AG04450 (cell line): ENCODE data around the gene DLGAP4. TPM values are rescaled to one million over a fixed set of nuclear protein-coding genes. Genes with fewer than 3 reads are reported as not detected.
A peak's percentile ranks its signal among the peaks of the same experiment; 100 is the strongest.

Source experiments
- CTCF ChIA-PET: fragments of 300-600, 350-600 bp; formaldehyde crosslinking; extraction: SDS; loops from one replicate; lab custom pipeline; 2022; ENCODE audit warnings: antibody characterized with exemption, inconsistent platforms; lab: Charles Lee
- POLR2A ChIA-PET: fragments of 350-600 bp; formaldehyde crosslinking; extraction: SDS; loops from one replicate; lab custom pipeline; 2021; ENCODE audit warnings: antibody characterized with exemption, inconsistent platforms; lab: Yijun Ruan, JAX
- DNase-seq: peaks from one replicate; pipeline ENCODE4 v3.0.0-alpha.2; 2011; ENCODE audit warnings: low read depth, low spot score
- H3K27ac ChIP-seq: one replicate; pipeline ENCODE4 v1.5.1; 2012; ENCODE audit warnings: low read depth, low read length, control low read depth
- H3K27me3 ChIP-seq: one replicate; pipeline ENCODE4 v1.6.0; 2012; ENCODE audit warnings: low read length; ENCODE audit not compliant: control insufficient read depth, insufficient read depth
- H3K4me3 ChIP-seq: 2 replicates; pipeline ENCODE4 v1.5.1; 2011; ENCODE audit warnings: mild to moderate bottlenecking, low read depth, low read length, control low read depth
- H3K9me3 ChIP-seq: 2 replicates; pipeline ENCODE4 v1.5.1; 2012; ENCODE audit warnings: low read length; ENCODE audit not compliant: control insufficient read depth, insufficient read depth
- polyA plus RNA-seq: library from polyadenylated mRNA; depleted of rRNA; stranded (reverse); fragments of >200 nt; gene quantifications from 2 replicates; pipeline ENCODE4 v1.2.3, GENCODE V29; 2011
- TF ChIP-seq, protein P1 (sequence below): IDR thresholded peaks from 2 replicates; pipeline ENCODE4 v1.5.1; 2011; ENCODE audit warnings: low read depth, low read length, control low read depth, inconsistent platforms

Gene DLGAP4
- polyA plus RNA-seq, 1 experiment: 17.7 TPM

DNA sequence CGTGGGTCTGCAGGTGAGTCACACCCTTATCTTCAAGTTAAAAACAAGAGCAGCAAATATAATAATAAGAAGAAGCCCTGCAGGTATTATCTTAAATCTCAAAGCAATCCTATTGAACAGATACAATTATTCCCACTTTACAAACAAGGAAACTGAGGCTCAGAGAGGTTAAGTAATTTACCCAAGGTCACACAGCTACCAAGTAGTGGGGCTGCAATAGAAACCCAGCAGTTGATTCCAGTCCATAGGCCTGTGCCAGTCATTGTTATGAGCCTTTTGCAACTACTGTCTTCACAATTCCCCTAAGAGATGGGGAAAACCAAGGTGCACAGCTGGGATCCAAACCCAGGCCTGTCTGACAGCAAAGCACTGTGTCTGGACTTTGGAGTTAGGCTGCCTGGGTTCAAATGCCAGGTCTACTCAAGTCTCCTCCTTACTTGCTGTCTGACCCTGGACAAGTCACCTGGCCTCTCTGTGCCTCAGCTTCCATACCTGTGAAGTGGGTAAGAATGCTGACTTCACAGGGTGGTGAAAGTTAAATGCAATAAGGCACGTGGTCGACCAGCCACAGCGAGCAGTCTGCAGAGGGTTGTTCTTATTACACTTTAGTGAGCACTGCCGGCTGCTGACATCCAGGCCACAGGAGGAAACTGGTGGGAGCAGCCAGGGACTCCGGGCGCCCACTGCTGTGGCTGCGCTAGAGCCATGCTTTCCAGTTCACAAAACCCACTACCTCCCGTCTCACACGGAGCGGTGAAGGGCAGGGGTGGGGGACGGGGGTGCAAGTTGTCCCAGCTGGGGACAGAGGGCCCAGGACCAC is 241.3 kb downstream of the DLGAP4 start:
- H3K4me3 ChIP-seq: no peak overlapping the region
- ChIA-PET CTCF (no interaction called here), POLR2A (no interaction called here)
- no peaks in the 10 kb centered on the region; the same call in 1 of the 2 replicates for H3K9me3 ChIP-seq
- H3K27ac ChIP-seq: no peak overlapping the region
- no peaks in the 10 kb centered on the region for H3K27me3 ChIP-seq
- no peak for DNase-seq
- TF ChIP-seq, protein P1, sequence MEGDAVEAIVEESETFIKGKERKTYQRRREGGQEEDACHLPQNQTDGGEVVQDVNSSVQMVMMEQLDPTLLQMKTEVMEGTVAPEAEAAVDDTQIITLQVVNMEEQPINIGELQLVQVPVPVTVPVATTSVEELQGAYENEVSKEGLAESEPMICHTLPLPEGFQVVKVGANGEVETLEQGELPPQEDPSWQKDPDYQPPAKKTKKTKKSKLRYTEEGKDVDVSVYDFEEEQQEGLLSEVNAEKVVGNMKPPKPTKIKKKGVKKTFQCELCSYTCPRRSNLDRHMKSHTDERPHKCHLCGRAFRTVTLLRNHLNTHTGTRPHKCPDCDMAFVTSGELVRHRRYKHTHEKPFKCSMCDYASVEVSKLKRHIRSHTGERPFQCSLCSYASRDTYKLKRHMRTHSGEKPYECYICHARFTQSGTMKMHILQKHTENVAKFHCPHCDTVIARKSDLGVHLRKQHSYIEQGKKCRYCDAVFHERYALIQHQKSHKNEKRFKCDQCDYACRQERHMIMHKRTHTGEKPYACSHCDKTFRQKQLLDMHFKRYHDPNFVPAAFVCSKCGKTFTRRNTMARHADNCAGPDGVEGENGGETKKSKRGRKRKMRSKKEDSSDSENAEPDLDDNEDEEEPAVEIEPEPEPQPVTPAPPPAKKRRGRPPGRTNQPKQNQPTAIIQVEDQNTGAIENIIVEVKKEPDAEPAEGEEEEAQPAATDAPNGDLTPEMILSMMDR: no peak

DNA sequence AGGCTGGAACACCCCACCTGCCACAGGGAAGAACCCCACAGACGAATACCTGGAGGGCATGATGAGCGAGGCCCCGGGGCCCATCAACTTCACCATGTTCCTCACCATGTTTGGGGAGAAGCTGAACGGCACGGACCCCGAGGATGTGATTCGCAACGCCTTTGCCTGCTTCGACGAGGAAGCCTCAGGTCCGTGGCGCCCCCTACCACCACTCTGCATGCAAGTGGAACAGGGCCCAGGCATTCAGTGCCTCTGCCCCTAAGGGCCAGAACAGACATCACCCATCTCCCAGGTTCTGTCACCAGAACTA is 241.8 kb downstream of the DLGAP4 start:
- no peak for DNase-seq
- TF ChIP-seq, protein P1: peak; percentile 34; the same call in 1 of the 2 replicates
- H3K4me3 ChIP-seq: no peak overlapping the region
- no peaks in the 10 kb centered on the region; the same call in 1 of the 2 replicates for H3K9me3 ChIP-seq
- H3K27ac ChIP-seq: no peak overlapping the region
- ChIA-PET CTCF (interaction anchor here (0.6 kb wide), 3 partner anchors 37 to 259 kb away, joined by 7 to 11 read pairs (median 9); partner anchors contain the start of gene RAB5IF), POLR2A (interaction anchor here (0.6 kb wide), 1 partner anchor 72 kb away, joined by 9 read pairs; no protein-coding TSS in a partner anchor)
- H3K27me3 ChIP-seq: no peaks in the 10 kb centered on the region

DNA sequence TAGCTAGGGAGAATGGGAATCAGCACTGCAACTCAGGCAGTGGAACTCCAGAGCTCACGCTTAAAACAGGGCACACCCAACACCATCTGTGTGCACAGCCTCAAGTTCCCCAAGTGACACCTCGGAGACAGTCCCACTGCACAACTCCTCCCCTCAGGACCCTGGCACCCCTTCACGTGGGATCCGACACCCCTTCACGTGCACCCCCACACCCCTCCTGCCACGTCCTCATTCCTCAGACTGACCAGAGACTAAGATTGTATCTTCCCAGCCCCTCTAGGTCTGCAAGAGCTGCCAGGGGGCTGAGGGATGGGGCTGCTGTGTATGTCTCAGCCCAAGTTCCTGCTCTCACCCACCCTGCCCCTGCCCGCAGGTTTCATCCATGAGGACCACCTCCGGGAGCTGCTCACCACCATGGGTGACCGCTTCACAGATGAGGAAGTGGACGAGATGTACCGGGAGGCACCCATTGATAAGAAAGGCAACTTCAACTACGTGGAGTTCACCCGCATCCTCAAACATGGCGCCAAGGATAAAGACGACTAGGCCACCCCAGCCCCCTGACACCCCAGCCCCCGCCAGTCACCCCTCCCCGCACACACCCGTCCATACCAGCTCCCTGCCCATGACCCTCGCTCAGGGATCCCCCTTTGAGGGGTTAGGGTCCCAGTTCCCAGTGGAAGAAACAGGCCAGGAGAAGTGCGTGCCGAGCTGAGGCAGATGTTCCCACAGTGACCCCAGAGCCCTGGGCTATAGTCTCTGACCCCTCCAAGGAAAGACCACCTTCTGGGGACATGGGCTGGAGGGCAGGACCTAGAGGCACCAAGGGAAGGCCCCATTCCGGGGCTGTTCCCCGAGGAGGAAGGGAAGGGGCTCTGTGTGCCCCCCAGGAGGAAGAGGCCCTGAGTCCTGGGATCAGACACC is 242.8 kb downstream of the DLGAP4 start:
- H3K27me3 ChIP-seq: no peaks in the 10 kb centered on the region
- TF ChIP-seq, protein P1: no peak
- no peak overlapping the region for H3K27ac ChIP-seq
- ChIA-PET POLR2A (no interaction called here), CTCF (no interaction called here)
- H3K9me3 ChIP-seq: no peaks in the 10 kb centered on the region; the same call in 1 of the 2 replicates
- H3K4me3 ChIP-seq: no peak overlapping the region
- DNase-seq: no peak

DNA sequence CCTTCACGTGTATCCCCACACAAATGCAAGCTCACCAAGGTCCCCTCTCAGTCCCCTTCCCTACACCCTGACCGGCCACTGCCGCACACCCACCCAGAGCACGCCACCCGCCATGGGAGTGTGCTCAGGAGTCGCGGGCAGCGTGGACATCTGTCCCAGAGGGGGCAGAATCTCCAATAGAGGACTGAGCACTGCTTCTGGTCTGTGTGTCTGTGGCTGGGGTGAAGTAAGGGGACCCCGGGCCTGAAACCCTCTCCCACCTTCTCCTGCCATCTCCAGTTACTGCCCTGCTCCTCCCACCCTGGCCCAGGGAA is 243.4 kb downstream of the DLGAP4 start:
- Histone ChIP-seq H3K4me3 (no peak overlapping the region), H3K27ac (peak overlapping the region; percentile 21), H3K9me3 (no peaks in the 10 kb centered on the region; the same call in 1 of the 2 replicates), H3K27me3 (no peaks in the 10 kb centered on the region)
- ChIA-PET CTCF (no interaction called here), POLR2A (interaction anchor here (0.8 kb wide), 1 partner anchor 56 kb away, joined by 4 read pairs; the partner anchor contains the start of gene RAB5IF)
- no peak for DNase-seq
- TF ChIP-seq, protein P1: no peak
